SU-DHL-6 (cell line): ENCODE measurements around the gene FBRSL1.

Experiments
- EZH2phosphoT487 ChIP-seq: fragments of 200-600 bp; sonication (generic), shearing (Covaris generic); conservative IDR thresholded peaks from 2 replicates; pipeline ENCODE4 v1.6.1; 2018; ENCODE audit warnings: mild to moderate bottlenecking, antibody characterized with exemption, low read length, moderate library complexity, mixed read lengths
- TF ChIP-seq, protein P1 (sequence below): fragments of 200-600 bp; sonication (generic); IDR thresholded peaks from one replicate; pipeline ENCODE4 v1.5.1; 2017; ENCODE audit warnings: antibody characterized with exemption, mild to moderate bottlenecking, low read length, moderate library complexity; ENCODE audit not compliant: insufficient read depth, poor library complexity, severe bottlenecking

DNA sequence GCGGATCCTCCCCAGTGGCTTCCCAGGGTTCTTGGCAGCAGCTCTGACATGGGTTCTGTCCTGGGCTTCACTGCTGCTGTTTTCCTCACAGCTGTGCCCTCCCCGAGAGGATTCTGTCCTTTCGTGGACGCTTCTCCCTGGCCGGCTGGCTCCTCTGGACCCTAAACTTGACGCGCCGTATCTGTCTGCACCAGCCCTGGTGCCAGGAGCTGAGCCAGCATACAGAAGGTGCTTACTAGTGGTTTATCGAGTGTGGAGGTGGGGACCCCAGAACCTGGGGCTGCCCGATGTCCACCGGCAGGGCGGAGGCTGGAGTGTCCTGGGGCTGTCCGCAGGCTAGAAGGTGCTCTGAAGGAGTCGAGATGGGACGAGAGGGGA, 17.2 kb downstream of the FBRSL1 start:
- TF ChIP-seq, protein P1, sequence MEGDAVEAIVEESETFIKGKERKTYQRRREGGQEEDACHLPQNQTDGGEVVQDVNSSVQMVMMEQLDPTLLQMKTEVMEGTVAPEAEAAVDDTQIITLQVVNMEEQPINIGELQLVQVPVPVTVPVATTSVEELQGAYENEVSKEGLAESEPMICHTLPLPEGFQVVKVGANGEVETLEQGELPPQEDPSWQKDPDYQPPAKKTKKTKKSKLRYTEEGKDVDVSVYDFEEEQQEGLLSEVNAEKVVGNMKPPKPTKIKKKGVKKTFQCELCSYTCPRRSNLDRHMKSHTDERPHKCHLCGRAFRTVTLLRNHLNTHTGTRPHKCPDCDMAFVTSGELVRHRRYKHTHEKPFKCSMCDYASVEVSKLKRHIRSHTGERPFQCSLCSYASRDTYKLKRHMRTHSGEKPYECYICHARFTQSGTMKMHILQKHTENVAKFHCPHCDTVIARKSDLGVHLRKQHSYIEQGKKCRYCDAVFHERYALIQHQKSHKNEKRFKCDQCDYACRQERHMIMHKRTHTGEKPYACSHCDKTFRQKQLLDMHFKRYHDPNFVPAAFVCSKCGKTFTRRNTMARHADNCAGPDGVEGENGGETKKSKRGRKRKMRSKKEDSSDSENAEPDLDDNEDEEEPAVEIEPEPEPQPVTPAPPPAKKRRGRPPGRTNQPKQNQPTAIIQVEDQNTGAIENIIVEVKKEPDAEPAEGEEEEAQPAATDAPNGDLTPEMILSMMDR, result no peak
- TF ChIP-seq EZH2phosphoT487, result no peak
